WTC11 (cell line): ENCODE results near the gene NCAPG. TPM values are rescaled to one million over a fixed set of nuclear protein-coding genes. Genes with fewer than 3 reads are reported as not detected.

Experiments used
- ATAC-seq: fragments of 200-7000 bp; cut with Tn5 transposase; 2 replicates; pipeline ENCODE4 v1.10.0; 2021; ENCODE audit warnings: mild to moderate bottlenecking, moderate library complexity
- CTCF ChIA-PET: fragments of 300-600 bp; sonication (Branson Sonifier 250); formaldehyde crosslinking; loops from one replicate; lab custom pipeline; 2021; ENCODE audit warnings: antibody characterized with exemption; lab: Charles Lee
- POLR2A ChIA-PET: fragments of 350-600 bp; sonication (Branson Sonifier 250); formaldehyde crosslinking; loops from one replicate; lab custom pipeline; 2021; ENCODE audit warnings: antibody characterized with exemption; lab: Charles Lee
- DNase-seq: peaks from one replicate; pipeline ENCODE4 v3.0.0; 2021; ENCODE audit warnings: low spot score
- H3K27ac Mint-ChIP-seq: 2 replicates; pipeline ENCODE4 v1.8.0; 2021; ENCODE audit warnings: mixed read lengths
- H3K27me3 Mint-ChIP-seq: 2 replicates; pipeline ENCODE4 v1.8.0; 2021; ENCODE audit warnings: low read depth, mild to moderate bottlenecking, moderate library complexity, mixed read lengths
- H3K36me3 Mint-ChIP-seq: 2 replicates; pipeline ENCODE4 v1.8.0; 2021; ENCODE audit warnings: mixed read lengths
- H3K4me1 Mint-ChIP-seq: 2 replicates; pipeline ENCODE4 v1.8.0; 2022; ENCODE audit warnings: mixed read lengths
- H3K4me3 Mint-ChIP-seq: 2 replicates; pipeline ENCODE4 v1.8.0; 2021; ENCODE audit warnings: mild to moderate bottlenecking, moderate library complexity, mixed read lengths
- H3K9me3 Mint-ChIP-seq: 2 replicates; pipeline ENCODE4 v1.8.0; 2021; ENCODE audit warnings: mixed read lengths
- ETV6 ChIP-seq: sonication (generic); formaldehyde crosslinking; IDR thresholded peaks from 2 replicates; pipeline ENCODE4 v1.8.1; 2022; ENCODE audit warnings: mild to moderate bottlenecking, missing genetic modification reagents
- GTF2I ChIP-seq: fragments of 250-450 bp; sonication (Bioruptor Pico); conservative IDR thresholded peaks from 2 replicates; pipeline ENCODE4 v1.4.0; 2021; ENCODE audit warnings: mild to moderate bottlenecking
- KAT7 ChIP-seq: sonication (generic); formaldehyde crosslinking; IDR thresholded peaks from 2 replicates; pipeline ENCODE4 v1.8.1; 2023; ENCODE audit warnings: missing genetic modification reagents, mild to moderate bottlenecking, borderline replicate concordance
- MYBL2 ChIP-seq: sonication (generic); formaldehyde crosslinking; IDR thresholded peaks from 2 replicates; pipeline ENCODE4 v1.8.1; 2023; ENCODE audit warnings: mild to moderate bottlenecking, moderate library complexity, missing genetic modification reagents
- NR1H2 ChIP-seq: sonication (generic); formaldehyde crosslinking; IDR thresholded peaks from 2 replicates; pipeline ENCODE4 v1.9.0; 2021; ENCODE audit warnings: mild to moderate bottlenecking, moderate library complexity, missing genetic modification reagents
- PRRX2 ChIP-seq: fragments of 250-450 bp; sonication (Bioruptor Pico); IDR thresholded peaks from 2 replicates; pipeline ENCODE4 v1.8.0; 2021; ENCODE audit warnings: mild to moderate bottlenecking
- TCF7 ChIP-seq: sonication (generic); formaldehyde crosslinking; IDR thresholded peaks from 2 replicates; pipeline ENCODE4 v1.8.0; 2022; ENCODE audit warnings: mild to moderate bottlenecking, low read depth, missing genetic modification reagents, moderate library complexity
- ZNF121 ChIP-seq: sonication (generic); formaldehyde crosslinking; IDR thresholded peaks from 2 replicates; pipeline ENCODE4 v1.8.0; 2023; ENCODE audit warnings: missing genetic modification reagents
- ZNF219 ChIP-seq: sonication (generic); formaldehyde crosslinking; IDR thresholded peaks from 2 replicates; pipeline ENCODE4 v1.8.0; 2023; ENCODE audit warnings: missing genetic modification reagents, mild to moderate bottlenecking, borderline replicate concordance
- ZNF512 ChIP-seq: sonication (generic); formaldehyde crosslinking; IDR thresholded peaks from 2 replicates; pipeline ENCODE4 v1.8.1; 2022; ENCODE audit warnings: missing genetic modification reagents, borderline replicate concordance
- total RNA-seq: library from RNA; stranded (reverse); gene quantifications from 3 replicates; pipeline ENCODE4 v1.2.3, GENCODE V29; 2021
- TF ChIP-seq, protein P1 (sequence below): fragments of 250-450 bp; sonication (Bioruptor Pico); IDR thresholded peaks from 2 replicates; pipeline ENCODE4 v1.9.0; 2021; ENCODE audit warnings: mild to moderate bottlenecking, borderline replicate concordance
- TF ChIP-seq, protein P2 (sequence below): sonication (generic); formaldehyde crosslinking; IDR thresholded peaks from 2 replicates; pipeline ENCODE4 v1.8.1; 2023; ENCODE audit warnings: mild to moderate bottlenecking, missing genetic modification reagents, moderate library complexity
- TF ChIP-seq, protein P3 (sequence below): sonication (generic); formaldehyde crosslinking; IDR thresholded peaks from 2 replicates; pipeline ENCODE4 v1.8.0; 2023; ENCODE audit warnings: missing genetic modification reagents, mild to moderate bottlenecking, borderline replicate concordance
- TF ChIP-seq, protein P4 (sequence below): fragments of 250-450 bp; sonication (Bioruptor Pico); conservative IDR thresholded peaks from 2 replicates; pipeline ENCODE4 v1.9.0; 2021; ENCODE audit warnings: mild to moderate bottlenecking
- TF ChIP-seq, protein P5 (sequence below): sonication (generic); formaldehyde crosslinking; IDR thresholded peaks from 2 replicates; pipeline ENCODE4 v1.8.1; 2022; ENCODE audit warnings: low read depth, missing genetic modification reagents, borderline replicate concordance
- TF ChIP-seq, protein P6 (sequence below): sonication (generic); formaldehyde crosslinking; IDR thresholded peaks from 2 replicates; pipeline ENCODE4 v1.8.1; 2022; ENCODE audit warnings: mild to moderate bottlenecking, moderate library complexity, missing genetic modification reagents

The NCAPG gene
- total RNA-seq, 1 experiment from 2014 or later = 61.9 TPM

- Mint-ChIP-seq H3K4me1 (peaks cover 11% of the 10 kb centered on the region; the same call in 1 of the 2 replicates), H3K27me3 (no peaks in the 10 kb centered on the region), H3K27ac (peak overlapping the region; percentile 20; the same call in 1 of the 2 replicates), H3K4me3 (no peak overlapping the region), H3K36me3 (no peaks in the 10 kb centered on the region), H3K9me3 (no peaks in the 10 kb centered on the region)
- TF ChIP-seq ZNF121 (CRISPR knock-in tag) (no peak), ZNF512 (no peak), ZNF219 (CRISPR knock-in tag) (no peak), TCF7 (CRISPR knock-in tag) (no peak), ETV6 (CRISPR knock-in tag) (no peak), PRRX2 (CRISPR knock-in tag) (no peak), NR1H2 (CRISPR knock-in tag) (no peak)
- TF ChIP-seq, protein P1, sequence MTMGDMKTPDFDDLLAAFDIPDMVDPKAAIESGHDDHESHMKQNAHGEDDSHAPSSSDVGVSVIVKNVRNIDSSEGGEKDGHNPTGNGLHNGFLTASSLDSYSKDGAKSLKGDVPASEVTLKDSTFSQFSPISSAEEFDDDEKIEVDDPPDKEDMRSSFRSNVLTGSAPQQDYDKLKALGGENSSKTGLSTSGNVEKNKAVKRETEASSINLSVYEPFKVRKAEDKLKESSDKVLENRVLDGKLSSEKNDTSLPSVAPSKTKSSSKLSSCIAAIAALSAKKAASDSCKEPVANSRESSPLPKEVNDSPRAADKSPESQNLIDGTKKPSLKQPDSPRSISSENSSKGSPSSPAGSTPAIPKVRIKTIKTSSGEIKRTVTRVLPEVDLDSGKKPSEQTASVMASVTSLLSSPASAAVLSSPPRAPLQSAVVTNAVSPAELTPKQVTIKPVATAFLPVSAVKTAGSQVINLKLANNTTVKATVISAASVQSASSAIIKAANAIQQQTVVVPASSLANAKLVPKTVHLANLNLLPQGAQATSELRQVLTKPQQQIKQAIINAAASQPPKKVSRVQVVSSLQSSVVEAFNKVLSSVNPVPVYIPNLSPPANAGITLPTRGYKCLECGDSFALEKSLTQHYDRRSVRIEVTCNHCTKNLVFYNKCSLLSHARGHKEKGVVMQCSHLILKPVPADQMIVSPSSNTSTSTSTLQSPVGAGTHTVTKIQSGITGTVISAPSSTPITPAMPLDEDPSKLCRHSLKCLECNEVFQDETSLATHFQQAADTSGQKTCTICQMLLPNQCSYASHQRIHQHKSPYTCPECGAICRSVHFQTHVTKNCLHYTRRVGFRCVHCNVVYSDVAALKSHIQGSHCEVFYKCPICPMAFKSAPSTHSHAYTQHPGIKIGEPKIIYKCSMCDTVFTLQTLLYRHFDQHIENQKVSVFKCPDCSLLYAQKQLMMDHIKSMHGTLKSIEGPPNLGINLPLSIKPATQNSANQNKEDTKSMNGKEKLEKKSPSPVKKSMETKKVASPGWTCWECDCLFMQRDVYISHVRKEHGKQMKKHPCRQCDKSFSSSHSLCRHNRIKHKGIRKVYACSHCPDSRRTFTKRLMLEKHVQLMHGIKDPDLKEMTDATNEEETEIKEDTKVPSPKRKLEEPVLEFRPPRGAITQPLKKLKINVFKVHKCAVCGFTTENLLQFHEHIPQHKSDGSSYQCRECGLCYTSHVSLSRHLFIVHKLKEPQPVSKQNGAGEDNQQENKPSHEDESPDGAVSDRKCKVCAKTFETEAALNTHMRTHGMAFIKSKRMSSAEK (CRISPR knock-in tag) = no peak
- TF ChIP-seq, protein P2, sequence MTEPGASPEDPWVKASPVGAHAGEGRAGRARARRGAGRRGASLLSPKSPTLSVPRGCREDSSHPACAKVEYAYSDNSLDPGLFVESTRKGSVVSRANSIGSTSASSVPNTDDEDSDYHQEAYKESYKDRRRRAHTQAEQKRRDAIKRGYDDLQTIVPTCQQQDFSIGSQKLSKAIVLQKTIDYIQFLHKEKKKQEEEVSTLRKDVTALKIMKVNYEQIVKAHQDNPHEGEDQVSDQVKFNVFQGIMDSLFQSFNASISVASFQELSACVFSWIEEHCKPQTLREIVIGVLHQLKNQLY (CRISPR knock-in tag) = no peak
- TF ChIP-seq, protein P3, sequence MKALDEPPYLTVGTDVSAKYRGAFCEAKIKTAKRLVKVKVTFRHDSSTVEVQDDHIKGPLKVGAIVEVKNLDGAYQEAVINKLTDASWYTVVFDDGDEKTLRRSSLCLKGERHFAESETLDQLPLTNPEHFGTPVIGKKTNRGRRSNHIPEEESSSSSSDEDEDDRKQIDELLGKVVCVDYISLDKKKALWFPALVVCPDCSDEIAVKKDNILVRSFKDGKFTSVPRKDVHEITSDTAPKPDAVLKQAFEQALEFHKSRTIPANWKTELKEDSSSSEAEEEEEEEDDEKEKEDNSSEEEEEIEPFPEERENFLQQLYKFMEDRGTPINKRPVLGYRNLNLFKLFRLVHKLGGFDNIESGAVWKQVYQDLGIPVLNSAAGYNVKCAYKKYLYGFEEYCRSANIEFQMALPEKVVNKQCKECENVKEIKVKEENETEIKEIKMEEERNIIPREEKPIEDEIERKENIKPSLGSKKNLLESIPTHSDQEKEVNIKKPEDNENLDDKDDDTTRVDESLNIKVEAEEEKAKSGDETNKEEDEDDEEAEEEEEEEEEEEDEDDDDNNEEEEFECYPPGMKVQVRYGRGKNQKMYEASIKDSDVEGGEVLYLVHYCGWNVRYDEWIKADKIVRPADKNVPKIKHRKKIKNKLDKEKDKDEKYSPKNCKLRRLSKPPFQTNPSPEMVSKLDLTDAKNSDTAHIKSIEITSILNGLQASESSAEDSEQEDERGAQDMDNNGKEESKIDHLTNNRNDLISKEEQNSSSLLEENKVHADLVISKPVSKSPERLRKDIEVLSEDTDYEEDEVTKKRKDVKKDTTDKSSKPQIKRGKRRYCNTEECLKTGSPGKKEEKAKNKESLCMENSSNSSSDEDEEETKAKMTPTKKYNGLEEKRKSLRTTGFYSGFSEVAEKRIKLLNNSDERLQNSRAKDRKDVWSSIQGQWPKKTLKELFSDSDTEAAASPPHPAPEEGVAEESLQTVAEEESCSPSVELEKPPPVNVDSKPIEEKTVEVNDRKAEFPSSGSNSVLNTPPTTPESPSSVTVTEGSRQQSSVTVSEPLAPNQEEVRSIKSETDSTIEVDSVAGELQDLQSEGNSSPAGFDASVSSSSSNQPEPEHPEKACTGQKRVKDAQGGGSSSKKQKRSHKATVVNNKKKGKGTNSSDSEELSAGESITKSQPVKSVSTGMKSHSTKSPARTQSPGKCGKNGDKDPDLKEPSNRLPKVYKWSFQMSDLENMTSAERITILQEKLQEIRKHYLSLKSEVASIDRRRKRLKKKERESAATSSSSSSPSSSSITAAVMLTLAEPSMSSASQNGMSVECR = no peak
- TF ChIP-seq, protein P4, sequence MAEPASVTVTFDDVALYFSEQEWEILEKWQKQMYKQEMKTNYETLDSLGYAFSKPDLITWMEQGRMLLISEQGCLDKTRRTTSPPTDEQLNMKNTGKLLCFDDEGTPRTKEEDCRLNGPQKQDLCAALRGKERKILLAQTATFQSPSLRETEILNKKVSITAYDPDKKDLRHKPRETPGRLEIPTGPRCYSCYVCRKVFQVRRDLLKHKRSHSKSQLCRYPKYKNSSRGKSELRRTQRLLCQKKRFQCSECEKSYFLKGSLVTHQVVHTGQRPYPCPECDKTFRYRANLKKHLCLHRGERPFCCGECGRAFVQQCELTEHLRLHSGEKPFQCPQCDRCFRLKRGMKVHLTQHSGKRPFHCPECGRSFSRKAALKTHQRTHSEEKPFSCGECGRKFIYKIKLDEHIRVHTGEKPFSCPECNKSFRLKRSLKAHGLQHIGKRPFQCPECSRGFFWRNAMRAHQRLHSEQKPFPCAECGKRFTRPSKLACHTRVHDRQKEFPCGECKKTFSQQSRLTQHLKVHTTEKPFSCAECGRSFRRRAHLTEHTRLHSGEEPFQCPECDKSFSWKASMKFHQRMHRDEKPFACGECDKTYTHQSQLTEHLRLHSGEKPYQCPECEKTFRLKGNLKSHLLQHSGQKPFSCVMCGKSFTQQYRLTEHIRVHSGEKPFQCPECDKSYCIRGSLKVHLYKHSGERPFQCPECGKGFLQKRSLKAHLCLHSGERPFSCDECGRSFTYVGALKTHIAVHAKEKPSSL = no peak
- CTCF ChIA-PET = no interaction called here
- POLR2A ChIA-PET = no interaction called here
- DNase-seq (no peak), ATAC-seq (no peak)
These were observed 66.9 kb downstream of the NCAPG start for GRCh38 chr4:17877661-17878060.

DNA sequence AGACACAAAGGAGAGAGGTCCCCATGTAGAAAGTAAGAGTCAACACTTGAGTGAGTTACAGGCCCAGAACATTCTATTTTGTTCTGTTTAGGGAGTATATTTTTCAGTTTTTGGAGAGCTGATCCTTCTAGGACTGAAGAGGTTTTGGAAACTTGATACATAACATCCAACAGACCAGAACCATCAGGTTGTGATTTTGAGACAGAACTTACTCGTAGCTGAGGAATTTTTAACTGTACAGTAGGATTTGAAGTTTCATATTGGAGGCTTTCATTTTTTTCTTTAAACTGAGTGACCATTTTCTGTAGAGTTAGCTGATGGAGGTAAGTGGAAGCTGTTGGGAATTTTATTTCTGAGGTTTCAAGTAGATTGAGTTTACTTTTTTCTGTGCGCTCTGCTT, 73.3 kb downstream of the NCAPG start:
- no peak for ATAC-seq
- Mint-ChIP-seq H3K4me1 (peaks cover 6% of the 10 kb centered on the region; the same call in 1 of the 2 replicates), H3K4me3 (no peak overlapping the region), H3K9me3 (no peaks in the 10 kb centered on the region), H3K27ac (no peak overlapping the region; the same call in 1 of the 2 replicates), H3K36me3 (no peaks in the 10 kb centered on the region), H3K27me3 (no peaks in the 10 kb centered on the region)
- POLR2A ChIA-PET = no interaction called here
- DNase-seq = no peak
- CTCF ChIA-PET = no interaction called here
- TF ChIP-seq TCF7 (CRISPR knock-in tag) = no peak
- TF ChIP-seq, protein P5, sequence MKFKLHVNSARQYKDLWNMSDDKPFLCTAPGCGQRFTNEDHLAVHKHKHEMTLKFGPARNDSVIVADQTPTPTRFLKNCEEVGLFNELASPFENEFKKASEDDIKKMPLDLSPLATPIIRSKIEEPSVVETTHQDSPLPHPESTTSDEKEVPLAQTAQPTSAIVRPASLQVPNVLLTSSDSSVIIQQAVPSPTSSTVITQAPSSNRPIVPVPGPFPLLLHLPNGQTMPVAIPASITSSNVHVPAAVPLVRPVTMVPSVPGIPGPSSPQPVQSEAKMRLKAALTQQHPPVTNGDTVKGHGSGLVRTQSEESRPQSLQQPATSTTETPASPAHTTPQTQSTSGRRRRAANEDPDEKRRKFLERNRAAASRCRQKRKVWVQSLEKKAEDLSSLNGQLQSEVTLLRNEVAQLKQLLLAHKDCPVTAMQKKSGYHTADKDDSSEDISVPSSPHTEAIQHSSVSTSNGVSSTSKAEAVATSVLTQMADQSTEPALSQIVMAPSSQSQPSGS (CRISPR knock-in tag) = no peak
- TF ChIP-seq KAT7 (CRISPR knock-in tag) = no peak
- TF ChIP-seq, protein P6, sequence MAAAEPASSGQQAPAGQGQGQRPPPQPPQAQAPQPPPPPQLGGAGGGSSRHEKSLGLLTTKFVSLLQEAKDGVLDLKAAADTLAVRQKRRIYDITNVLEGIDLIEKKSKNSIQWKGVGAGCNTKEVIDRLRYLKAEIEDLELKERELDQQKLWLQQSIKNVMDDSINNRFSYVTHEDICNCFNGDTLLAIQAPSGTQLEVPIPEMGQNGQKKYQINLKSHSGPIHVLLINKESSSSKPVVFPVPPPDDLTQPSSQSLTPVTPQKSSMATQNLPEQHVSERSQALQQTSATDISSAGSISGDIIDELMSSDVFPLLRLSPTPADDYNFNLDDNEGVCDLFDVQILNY (CRISPR knock-in tag) = no peak
- no peak for TF ChIP-seq GTF2I (CRISPR knock-in tag)
- no peak for TF ChIP-seq MYBL2 (CRISPR knock-in tag)
